HG02588 (cell line): ENCODE measurements around the gene TMEM52.

ENCODE experiments used
- ATAC-seq: cut with Tn5 transposase; IDR thresholded peaks from one replicate; pipeline ENCODE4 v1.9.1; 2021; ENCODE audit warnings: mild to moderate bottlenecking, moderate library complexity; ENCODE audit not compliant: unreplicated experiment

The TMEM52 gene

DNA sequence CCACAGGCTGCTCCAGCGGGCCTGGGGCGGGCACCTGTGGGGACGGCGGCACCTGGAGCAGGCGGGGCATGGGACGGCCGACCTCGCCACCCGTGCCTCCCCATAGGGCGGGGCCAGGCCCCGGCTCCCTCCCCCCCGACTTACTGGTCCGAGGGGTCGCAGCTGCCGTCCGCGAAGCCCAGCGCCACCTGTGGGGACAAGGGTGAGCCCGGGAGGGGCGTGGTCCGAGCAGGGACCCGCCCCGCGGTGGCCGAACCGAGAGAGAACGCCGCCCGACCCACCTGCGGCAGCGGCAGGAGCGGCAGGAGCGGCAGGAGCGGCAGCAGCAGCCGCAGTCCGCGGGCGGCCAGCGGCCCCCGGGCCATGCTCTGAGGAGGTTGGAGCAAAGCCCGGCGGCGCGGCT lies at the start of gene TMEM52:
Gene TMEM52, minus strand, starts transcription at position 379 of the 403 bp plus-strand sequence. Its CDS starts 14 bp downstream, at position 365.
- ATAC-seq: peak; percentile 25

GRCh38 chr1:1967879-1968278 lies 48.8 kb upstream of the TMEM52 start:
- no peak for ATAC-seq

GRCh38 chr1:1967151-1967550 lies 48.1 kb upstream of the TMEM52 start:
- ATAC-seq: no peak

GRCh38 chr1:1966071-1966740 lies 47.1 kb upstream of the TMEM52 start:
- no peak for ATAC-seq

GRCh38 chr1:1965546-1965945 lies 46.5 kb upstream of the TMEM52 start:
- ATAC-seq: no peak

DNA sequence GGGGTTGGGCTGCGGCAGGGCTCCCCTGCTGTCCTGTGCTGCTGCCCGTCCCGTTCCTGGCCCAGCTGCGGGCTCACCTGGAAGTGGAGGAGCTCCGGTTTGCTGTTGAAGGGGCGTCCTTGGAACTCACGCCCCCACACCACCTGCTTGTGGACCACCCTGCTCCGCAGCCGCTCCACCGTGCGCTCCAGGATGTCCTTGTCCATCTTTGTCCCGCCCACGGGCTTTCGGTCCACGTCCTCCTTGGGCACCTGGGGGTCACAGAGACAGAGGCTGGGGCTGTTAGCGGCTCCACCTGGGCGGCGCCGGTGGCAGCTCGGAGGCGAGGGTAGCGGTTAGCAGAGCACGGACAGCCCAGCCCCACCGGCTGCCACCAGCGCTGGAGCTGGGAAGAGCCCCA lies 45.7 kb upstream of the TMEM52 start:
- no peak for ATAC-seq

GRCh38 chr1:1963570-1963969 lies 44.5 kb upstream of the TMEM52 start:
- no peak for ATAC-seq

DNA sequence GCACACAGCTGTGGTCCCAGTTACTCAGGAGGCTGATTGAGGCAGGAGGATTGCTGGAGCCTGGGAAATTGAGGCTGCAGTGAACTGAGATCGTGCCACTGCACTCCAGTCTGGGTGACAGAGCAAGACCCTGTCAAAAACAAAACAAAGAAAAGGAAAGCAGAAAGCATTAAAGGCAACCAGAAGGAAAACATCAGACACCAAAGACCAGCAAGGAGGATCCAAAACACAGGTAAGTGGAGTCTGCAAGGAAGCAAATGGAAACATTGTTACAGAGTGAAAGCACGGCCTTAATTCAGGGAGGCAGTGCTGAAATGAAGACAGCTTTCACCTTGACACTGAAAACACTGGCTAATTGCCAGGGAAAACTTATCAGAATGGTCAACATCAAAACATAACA lies 43.7 kb upstream of the TMEM52 start:
- no peak for ATAC-seq

DNA sequence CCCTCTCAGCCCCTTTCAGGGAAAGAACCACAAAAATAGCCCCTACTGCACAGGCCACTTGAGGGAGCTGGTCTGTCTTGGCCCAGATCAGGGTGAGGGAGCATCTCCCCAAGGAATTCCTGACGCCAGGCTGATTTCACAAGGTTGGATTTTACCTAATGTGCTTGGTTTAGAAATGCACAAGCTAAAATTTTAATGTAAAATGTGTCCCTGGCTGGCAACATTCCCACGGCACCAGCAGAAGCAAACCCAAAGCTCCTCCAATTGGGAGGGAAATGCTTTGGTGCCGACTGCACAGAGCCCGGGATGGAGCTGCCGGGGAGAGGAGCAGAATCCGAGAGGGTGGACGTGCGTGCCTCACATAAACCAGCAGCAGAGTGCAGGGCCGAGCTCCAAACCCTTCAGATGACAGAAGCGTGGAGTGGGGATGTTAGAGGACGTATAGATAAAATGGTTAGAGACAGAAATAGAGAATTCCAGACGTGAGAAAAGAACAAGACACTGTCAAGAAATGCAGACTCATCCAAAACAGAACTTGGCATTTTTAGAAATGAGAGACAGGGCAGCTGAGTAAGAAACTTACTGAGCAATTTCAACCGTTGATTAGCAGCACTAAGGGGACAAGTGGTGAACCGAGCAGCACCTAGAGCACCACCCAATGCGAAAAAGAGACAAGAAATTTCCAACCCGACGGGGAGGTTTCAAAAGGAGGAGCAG lies 41.6 kb upstream of the TMEM52 start:
- ATAC-seq: no peak

GRCh38 chr1:1959840-1960479 lies 40.9 kb upstream of the TMEM52 start:
- no peak for ATAC-seq

- ATAC-seq: no peak
These were observed 40.4 kb upstream of the TMEM52 start for GRCh38 chr1:1959459-1959839.

DNA sequence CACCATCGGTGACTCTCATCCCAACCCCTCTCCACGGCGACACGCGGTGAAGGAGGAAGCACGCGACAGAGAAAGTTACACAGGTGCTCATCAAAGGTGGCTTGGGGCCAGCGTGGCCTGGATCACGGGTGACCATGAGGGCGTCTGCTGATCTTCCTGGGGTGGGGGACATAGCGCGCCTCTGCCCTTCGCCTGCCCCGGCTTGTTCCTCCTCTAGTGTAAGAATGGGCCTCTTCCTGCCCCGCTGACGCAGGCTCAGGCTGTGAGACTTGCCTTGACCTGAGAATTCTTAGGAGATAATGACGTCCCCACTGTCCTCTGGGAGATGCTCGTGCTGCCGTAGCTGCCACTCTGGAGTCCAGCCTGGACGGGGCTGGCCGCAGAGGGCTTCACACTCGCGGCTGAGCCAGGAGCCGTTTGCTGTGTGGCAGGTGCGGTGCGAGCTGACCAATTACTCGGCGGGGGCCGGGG lies 39.0 kb upstream of the TMEM52 start:
- no peak for ATAC-seq

DNA sequence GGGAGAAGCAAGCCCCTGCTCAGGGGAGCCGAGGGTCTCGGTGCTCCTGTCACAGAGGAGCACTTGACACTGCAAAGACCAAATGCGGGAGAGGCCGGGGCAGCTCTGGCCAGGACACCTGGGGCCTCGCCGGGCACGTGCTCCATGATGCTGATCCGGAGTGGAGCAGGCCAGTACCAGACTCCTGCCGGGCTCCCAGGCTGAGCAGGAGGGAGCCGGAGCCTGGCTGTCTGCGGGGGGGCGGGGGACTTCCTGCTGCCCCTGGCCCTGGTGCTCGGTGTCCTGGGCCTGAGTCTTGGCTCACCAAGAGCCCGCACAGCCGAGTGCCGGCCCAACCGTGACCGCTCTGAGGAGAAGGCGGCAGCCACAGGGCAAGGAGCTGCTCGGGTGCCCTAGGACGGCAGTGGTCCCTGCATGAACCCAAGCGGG lies 38.5 kb upstream of the TMEM52 start:
- no peak for ATAC-seq

DNA sequence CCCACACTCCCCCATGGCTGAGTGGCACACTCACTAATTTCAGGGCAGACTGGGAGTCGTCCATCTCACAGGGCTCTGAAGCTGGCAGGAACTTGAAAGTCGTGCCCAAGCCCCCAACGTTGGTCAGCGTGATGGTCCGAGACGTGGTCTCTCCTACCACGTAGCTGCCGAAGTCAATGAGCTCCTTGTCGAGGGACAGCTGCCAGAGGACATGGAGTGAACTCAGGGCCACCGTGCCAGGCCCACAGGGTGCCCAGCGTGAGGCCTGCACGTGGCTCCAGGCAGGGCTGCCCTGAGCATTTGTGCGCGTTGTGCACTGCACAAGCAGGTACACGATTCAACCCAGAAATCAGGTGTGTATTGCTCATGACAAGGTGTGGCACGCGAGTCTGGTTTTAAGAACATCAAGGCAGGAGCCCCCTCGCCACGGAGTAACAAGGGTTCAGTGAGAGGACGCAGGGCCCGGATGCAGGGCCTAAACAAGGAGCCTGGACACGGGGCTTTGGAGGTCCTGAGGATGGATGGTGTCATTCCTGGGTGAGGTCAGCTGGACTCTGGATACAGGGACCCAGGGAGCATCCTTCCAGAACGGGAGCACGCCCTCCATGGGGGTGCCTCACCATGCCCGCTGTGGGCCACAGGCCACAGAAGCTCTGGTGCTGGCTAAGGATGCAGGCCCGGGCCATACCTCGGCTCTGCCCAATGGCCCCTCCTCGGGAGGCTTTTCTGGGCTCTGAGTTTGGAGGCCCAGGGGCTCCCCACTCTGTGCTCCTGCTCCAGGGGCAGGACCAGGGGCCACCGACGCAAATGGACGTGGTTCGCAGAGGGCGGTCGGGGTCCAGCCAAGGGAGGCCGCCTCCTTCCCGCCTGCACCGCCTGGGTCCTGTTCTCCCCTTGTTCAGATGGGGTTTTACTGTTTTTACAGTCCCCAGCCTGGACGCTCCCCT lies 37.8 kb upstream of the TMEM52 start:
- no peak for ATAC-seq

GRCh38 chr1:1956101-1956500 lies 37.0 kb upstream of the TMEM52 start:
- ATAC-seq: no peak

- ATAC-seq: no peak
These were observed 36.6 kb upstream of the TMEM52 start for GRCh38 chr1:1955621-1956094.

DNA sequence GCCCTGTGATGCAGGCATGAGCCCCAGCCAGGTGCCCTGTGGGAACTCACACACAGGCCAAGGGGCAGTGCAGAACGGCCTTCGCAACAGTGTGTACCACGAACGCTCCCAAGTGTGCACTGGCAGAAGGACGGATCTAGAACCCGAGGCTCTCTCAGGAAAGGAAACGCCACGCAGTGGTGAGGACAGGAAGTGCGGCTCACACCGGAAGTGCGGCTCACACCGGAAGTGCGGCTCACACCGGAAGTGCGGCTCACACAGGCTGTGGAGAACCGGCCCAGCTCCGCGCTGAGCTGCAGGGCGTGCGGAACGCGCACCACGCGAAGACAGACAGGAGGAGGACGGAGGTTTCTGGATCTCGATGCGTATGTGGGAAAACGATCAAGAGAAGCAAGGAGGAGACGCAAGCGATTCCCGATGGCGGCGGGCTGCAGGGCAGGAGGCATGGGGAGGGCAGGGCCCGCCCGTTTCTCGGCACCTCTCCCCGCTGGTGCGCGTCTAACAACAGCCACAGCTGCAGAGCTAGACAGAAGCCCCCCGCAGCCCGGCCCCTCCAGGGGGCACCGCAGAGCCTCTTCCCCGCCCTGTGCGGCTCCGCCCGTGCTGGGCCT lies 35.9 kb upstream of the TMEM52 start:
- ATAC-seq: no peak

DNA sequence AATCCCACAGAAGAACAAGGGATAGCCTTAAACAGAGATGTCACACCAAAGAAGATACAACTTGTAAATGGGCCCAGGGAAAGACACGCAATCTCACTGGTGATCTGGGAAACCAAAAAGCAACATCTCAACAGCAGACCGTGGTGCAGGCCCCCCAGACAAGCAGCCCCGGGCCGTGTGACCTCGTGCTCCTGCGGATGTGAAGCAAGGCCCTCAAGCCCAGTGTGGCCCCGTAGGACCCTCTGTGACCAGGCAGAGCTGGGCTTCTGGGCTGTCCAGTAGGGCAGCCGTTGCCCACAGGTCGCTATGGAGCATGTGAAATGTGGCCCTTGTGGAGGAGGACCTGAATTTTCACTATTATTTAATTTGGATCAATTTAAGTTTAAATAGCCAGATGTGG lies 34.9 kb upstream of the TMEM52 start:
- ATAC-seq: no peak

- ATAC-seq: no peak
These were observed 31.9 kb upstream of the TMEM52 start for GRCh38 chr1:1950940-1951339.

DNA sequence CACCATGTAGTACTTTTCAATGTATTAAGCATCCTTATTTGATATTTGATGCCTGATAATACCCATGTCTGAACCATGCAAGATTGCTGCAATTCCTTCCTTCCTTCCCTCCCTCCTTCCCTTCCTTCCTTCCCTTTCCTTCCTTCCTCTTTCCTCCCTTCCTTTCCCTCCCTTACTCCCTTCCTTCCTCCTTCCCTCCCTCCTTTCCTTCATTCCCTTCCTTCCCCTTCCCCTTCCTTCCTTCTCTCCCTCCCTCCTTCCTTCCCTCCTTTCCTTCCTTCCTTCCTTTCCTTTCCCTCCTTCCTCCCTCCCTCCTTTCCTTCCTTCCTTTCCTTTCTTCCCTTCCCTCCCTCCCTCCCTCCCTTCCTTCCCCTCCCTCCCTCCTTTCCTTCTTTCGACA lies 29.7 kb upstream of the TMEM52 start:
- ATAC-seq: no peak
